ENCODE measurements around the gene BMP2K. TPM values are rescaled to one million over a fixed set of nuclear protein-coding genes. Genes with fewer than 3 reads are reported as not detected.

Gene BMP2K
- total and polyA plus RNA-seq, 12 donors: 4.9 to 36.5 (median 28.1) TPM

- Histone ChIP-seq H3K36me3 (no peaks in the 10 kb centered on the region), H3K4me1 (peaks cover 0 to 79% (median 60%) of the 10 kb centered on the region in 9 donors), H3K4me3 (no peak overlapping the region), H3K27ac (peak overlapping the region in 1 of 10 donors; percentile 10), H3K27me3 (no peaks in the 10 kb centered on the region), H3K9me3 (no peaks in the 10 kb centered on the region)
- intact Hi-C loops (cut with DNase I): loop anchor here in 1 of 10 donors (5.0 kb wide), 1 partner anchor 67 kb away; no protein-coding TSS in a partner anchor
- TF ChIP-seq CTCF (IDR thresholded peaks at IDR 0.05): no peak
- WGBS, 2 donors: 42 to 55% methylated on average over 2 of the region's 2 CpGs
- no peak for DNase-seq
- no peak for ATAC-seq
Measured at GRCh38 chr4:78780093-78780492, 3.9 kb downstream of the BMP2K start.

- ATAC-seq (no peak), DNase-seq (no peak)
- Histone ChIP-seq H3K4me1 (peaks cover 0 to 87% (median 70%) of the 10 kb centered on the region in 9 donors), H3K27me3 (no peaks in the 10 kb centered on the region), H3K36me3 (no peaks in the 10 kb centered on the region), H3K27ac (peak overlapping the region in 1 of 10 donors; percentile 28), H3K9me3 (no peaks in the 10 kb centered on the region), H3K4me3 (no peak overlapping the region)
- intact Hi-C loops (cut with DNase I): loop anchor here in 1 of 10 donors (5.0 kb wide), 1 partner anchor 66 kb away; no protein-coding TSS in a partner anchor
- WGBS, 2 donors: 16 to 28% methylated on average over 1 of the region's 1 CpG
- TF ChIP-seq CTCF (IDR thresholded peaks at IDR 0.05): no peak
Measured at GRCh38 chr4:78781139-78781538, 5.0 kb downstream of the BMP2K start.

GRCh38 chr4:78781924-78782323, 5.8 kb downstream of the BMP2K start:
- DNase-seq (no peak), ATAC-seq (no peak)
- 88 to 95% methylated on average over 3 of the region's 3 CpGs for WGBS, 2 donors
- peaks cover 0 to 87% (median 70%) of the 10 kb centered on the region in 9 donors for H3K4me1 ChIP-seq
- H3K9me3 ChIP-seq: no peaks in the 10 kb centered on the region
- H3K27ac ChIP-seq: no peak overlapping the region
- intact Hi-C loops (cut with DNase I): loop anchor here in 1 of 10 donors (5.0 kb wide), 1 partner anchor 65 kb away; no protein-coding TSS in a partner anchor
- H3K36me3 ChIP-seq: no peaks in the 10 kb centered on the region
- no peak for TF ChIP-seq CTCF (IDR thresholded peaks at IDR 0.05)
- H3K27me3 ChIP-seq: no peaks in the 10 kb centered on the region
- H3K4me3 ChIP-seq: no peak overlapping the region

- peak in 6 of 8 donors; percentile 25 to 84 (median 72) for ATAC-seq
- intact Hi-C loops (cut with DNase I): loop anchor here in 1 of 10 donors (5.0 kb wide), 1 partner anchor 63 kb away; no protein-coding TSS in a partner anchor
Measured at GRCh38 chr4:78784236-78784865, 8.2 kb downstream of the BMP2K start.

More at GRCh38 chr4:78784236-78784865, 8.2 kb downstream of the BMP2K start:
- no peak for TF ChIP-seq CTCF (IDR thresholded peaks at IDR 0.05)
- Histone ChIP-seq H3K27ac (peak overlapping the region in 9 of 10 donors; percentile 2 to 66 (median 39)), H3K27me3 (no peaks in the 10 kb centered on the region), H3K4me1 (peaks cover 0 to 79% (median 54%) of the 10 kb centered on the region in 9 donors), H3K4me3 (no peak overlapping the region), H3K36me3 (no peaks in the 10 kb centered on the region), H3K9me3 (no peaks in the 10 kb centered on the region)
- WGBS, 2 donors: 47 to 49% methylated on average over 4 of the region's 4 CpGs
- DNase-seq: no peak
